Measurements from ENCODE around the gene AGBL5.

Gene AGBL5

GRCh38 chr2:27050996-27051901 lies at the start of gene AGBL5:
Gene AGBL5, plus strand, starts transcription at chr2:27051668. Its CDS starts 1,291 bp downstream, at chr2:27052959.
- peak; percentile 94 for DNase-seq (ENCODE audit: low read depth)
- no peak for TF ChIP-seq CTCF (conservative IDR thresholded peaks at IDR 0.05; ENCODE audit: low read depth, low read length)
- H3K4me3 ChIP-seq (ENCODE audit: low read depth, low read length), result peak within 1 kb of the TSS; percentile 85

- no peak for DNase-seq (ENCODE audit: low read depth)
- H3K4me3 ChIP-seq (ENCODE audit: low read depth, low read length), result no peak overlapping the region
- no peak for TF ChIP-seq CTCF (conservative IDR thresholded peaks at IDR 0.05; ENCODE audit: low read depth, low read length)
These were observed 49.5 kb upstream of the AGBL5 start for GRCh38 chr2:27001950-27002349.

GRCh38 chr2:27003007-27003406 lies 48.5 kb upstream of the AGBL5 start:
- no peak for DNase-seq (ENCODE audit: low read depth)
- TF ChIP-seq CTCF (conservative IDR thresholded peaks at IDR 0.05; ENCODE audit: low read depth, low read length), result no peak
- H3K4me3 ChIP-seq (ENCODE audit: low read depth, low read length), result no peak overlapping the region

GRCh38 chr2:27003857-27004256 lies 47.6 kb upstream of the AGBL5 start:
- no peak overlapping the region for H3K4me3 ChIP-seq (ENCODE audit: low read depth, low read length)
- no peak for TF ChIP-seq CTCF (conservative IDR thresholded peaks at IDR 0.05; ENCODE audit: low read depth, low read length)
- DNase-seq (ENCODE audit: low read depth), result peak; percentile 67

- no peak for DNase-seq (ENCODE audit: low read depth)
- H3K4me3 ChIP-seq (ENCODE audit: low read depth, low read length), result no peak overlapping the region
- TF ChIP-seq CTCF (conservative IDR thresholded peaks at IDR 0.05; ENCODE audit: low read depth, low read length), result no peak
These were observed 44.7 kb upstream of the AGBL5 start for GRCh38 chr2:27006602-27007415.

GRCh38 chr2:27007416-27008374 lies 43.8 kb upstream of the AGBL5 start:
- no peak for TF ChIP-seq CTCF (conservative IDR thresholded peaks at IDR 0.05; ENCODE audit: low read depth, low read length)
- no peak for DNase-seq (ENCODE audit: low read depth)
- no peak overlapping the region for H3K4me3 ChIP-seq (ENCODE audit: low read depth, low read length)
